ENCODE results near the gene NBAS. TPM values are rescaled to one million over a fixed set of nuclear protein-coding genes. Genes with fewer than 3 reads are reported as not detected.

Gene NBAS
- total and polyA plus RNA-seq, 9 of the 15 experiments (the other 6 are each of a cell fraction or from before 2014, with no cell fraction given), result 15.3 to 94.4 (median 69.9) TPM

DNA sequence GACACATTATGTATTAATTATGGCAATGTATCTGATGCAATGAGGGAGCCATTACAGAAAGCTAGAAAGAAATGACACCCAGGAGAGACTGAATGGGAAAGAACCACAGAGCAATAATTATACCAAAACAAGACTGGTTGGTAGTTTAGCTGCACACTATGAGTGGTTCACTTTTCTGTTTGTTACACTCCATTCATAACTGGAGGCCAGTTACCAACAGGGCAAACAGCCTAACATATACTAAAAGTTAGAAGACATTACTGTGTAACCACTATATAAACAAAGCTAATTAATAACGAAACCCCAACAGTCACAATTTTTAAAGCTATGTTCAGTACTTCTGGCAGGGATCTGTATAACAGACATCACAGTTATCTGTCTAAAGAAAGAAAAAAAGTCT is 49.4 kb downstream of the NBAS start (continued):
- TF ChIP-seq ZBTB9 (CRISPR knock-in tag; IDR thresholded peaks at IDR 0.05) (no peak), KLF1 (tag; IDR thresholded peaks at IDR 0.05) (no peak), ZNF408 (CRISPR knock-in tag; IDR thresholded peaks at IDR 0.05; ENCODE audit: low read depth) (no peak), ZNF124 (CRISPR knock-in tag; IDR thresholded peaks at IDR 0.05) (no peak), E2F6 (IDR thresholded peaks at IDR 0.05; ENCODE audit: borderline replicate concordance in 1 of 2, extremely low read depth in 1 of 2, insufficient read depth in 1 of 2, insufficient read length in 1 of 2, low read depth in 1 of 2, low read length in 1 of 2, poor library complexity in 1 of 2, severe bottlenecking in 1 of 2) (no peak), NR2F6 (CRISPR knock-in tag; IDR thresholded peaks at IDR 0.05) (no peak)

DNA sequence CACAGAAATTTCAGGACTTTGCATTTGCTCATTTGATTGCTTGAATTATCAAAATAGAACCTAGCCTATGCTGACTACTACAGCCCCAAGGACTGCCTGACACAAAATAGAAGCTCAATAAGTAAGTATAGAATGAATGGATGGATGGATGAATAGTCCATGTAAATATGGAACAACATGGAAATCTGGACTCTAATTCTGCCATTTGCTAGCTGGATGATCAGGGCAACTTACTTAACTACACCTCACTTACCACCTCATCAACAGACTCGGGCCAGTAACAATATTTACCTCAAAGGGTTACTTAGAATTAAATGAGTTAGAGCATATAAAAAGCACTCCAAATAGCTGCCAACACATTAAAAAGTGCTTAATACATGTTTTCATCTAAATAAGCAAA is 50.6 kb downstream of the NBAS start:
- CTCF ChIA-PET (ENCODE audit: low intra/inter-chr PET ratio), result no interaction called here
- no peak for FAIRE-seq
- in situ Hi-C loops (cut with MboI), result no loop called here
- TF ChIP-seq ZNF444 (CRISPR knock-in tag; IDR thresholded peaks at IDR 0.05) (no peak), EWSR1 (IDR thresholded peaks at IDR 0.05; ENCODE audit: borderline replicate concordance, low read depth, partially characterized antibody) (no peak)
- TF ChIP-seq, protein P1, sequence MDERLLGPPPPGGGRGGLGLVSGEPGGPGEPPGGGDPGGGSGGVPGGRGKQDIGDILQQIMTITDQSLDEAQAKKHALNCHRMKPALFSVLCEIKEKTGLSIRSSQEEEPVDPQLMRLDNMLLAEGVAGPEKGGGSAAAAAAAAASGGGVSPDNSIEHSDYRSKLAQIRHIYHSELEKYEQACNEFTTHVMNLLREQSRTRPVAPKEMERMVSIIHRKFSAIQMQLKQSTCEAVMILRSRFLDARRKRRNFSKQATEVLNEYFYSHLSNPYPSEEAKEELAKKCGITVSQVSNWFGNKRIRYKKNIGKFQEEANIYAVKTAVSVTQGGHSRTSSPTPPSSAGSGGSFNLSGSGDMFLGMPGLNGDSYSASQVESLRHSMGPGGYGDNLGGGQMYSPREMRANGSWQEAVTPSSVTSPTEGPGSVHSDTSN (CRISPR knock-in tag; IDR thresholded peaks at IDR 0.05; ENCODE audit: low read depth), result no peak
- TF ChIP-seq, protein P1 (tag; conservative IDR thresholded peaks at IDR 0.05; ENCODE audit: low read depth), result no peak

More for the DNA sequence above, 50.6 kb downstream of the NBAS start:
- no peak overlapping the region for H3K27ac ChIP-seq (ENCODE audit: extremely low read depth, low read depth, low read length)
- H3K4me1 ChIP-seq (replicated peaks in 1 of 2; ENCODE audit: control insufficient read depth in 2 of 2, insufficient read depth in 2 of 2, low read length in 2 of 2), result no peaks in the 10 kb centered on the region
- no peak overlapping the region for H3K9ac ChIP-seq (ENCODE audit: insufficient read depth in 1 of 2, low read depth in 2 of 2, low read length in 2 of 2)
- H3K4me2 ChIP-seq (ENCODE audit: insufficient read depth, low read length), result no peak overlapping the region
- DNase-seq (ENCODE audit: extremely low read depth in 1 of 4, low spot score in 3 of 4) (no peak), ATAC-seq (no peak)
- BruUV-seq (replicated peaks), result no TSS peak
- H3K36me3 ChIP-seq (ENCODE audit: control insufficient read depth, insufficient read depth, low read length), result peaks cover 94% of the 10 kb centered on the region
- no peak overlapping the region for H2AFZ ChIP-seq (ENCODE audit: low read depth, low read length)
- H3K27me3 ChIP-seq (ENCODE audit: control insufficient read depth in 2 of 2, insufficient read depth in 2 of 2, low read length in 2 of 2), result no peaks in the 10 kb centered on the region
- WGBS (ENCODE audit: insufficient coverage, low coverage, missing lambda C conversion rate), result 93% methylated on average over 1 of the region's 1 CpG
- H4K20me1 ChIP-seq (replicated peaks; ENCODE audit: control insufficient read depth, insufficient read depth, low read length), result no peaks in the 10 kb centered on the region
- H3K9me1 ChIP-seq (ENCODE audit: control insufficient read depth, insufficient read depth, low read length), result no peaks in the 10 kb centered on the region
- H3K9me3 ChIP-seq (replicated peaks; ENCODE audit: control insufficient read depth, insufficient read depth, low read depth, low read length), result no peaks in the 10 kb centered on the region
- intact Hi-C loops (cut with micrococcal nuclease), result no loop called here
- POLR2A ChIA-PET, result interaction anchor here (1.2 kb wide), 1 partner anchor 14 kb away, joined by 3 read pairs; no protein-coding TSS in a partner anchor
- H3K4me3 ChIP-seq, result no peak overlapping the region
- peaks cover 24% of the 10 kb centered on the region for H3K79me2 ChIP-seq (ENCODE audit: control insufficient read depth, insufficient read depth, low read length)

All from K562 (cell line).